ENCODE measurements around the gene CHRNB4.
A peak's percentile ranks its signal among the peaks of the same experiment; 100 is the strongest.
"Not testable (repeated sequence)": the region's sequence is repeated elsewhere in the genome, so short reads cannot be mapped to it uniquely, and the experiment has no call there.

The CHRNB4 gene

GRCh38 chr15:78641102-78641748 lies at the start of gene CHRNB4:
TSS of gene CHRNB4 (minus strand) at chr15:78641210. CDS start at chr15:78641133, 77 bp downstream.
- DNase-seq (ENCODE audit: low read depth), result peak; percentile 76
- peak within 1 kb of the TSS; percentile 29 for H3K4me3 ChIP-seq (ENCODE audit: low read length)
- TF ChIP-seq CTCF (IDR thresholded peaks at IDR 0.05; ENCODE audit: insufficient read depth, low read depth, low read length, missing control alignments), result peak; percentile 18

- no peak overlapping the region for H3K4me3 ChIP-seq (ENCODE audit: low read length)
- TF ChIP-seq CTCF (IDR thresholded peaks at IDR 0.05; ENCODE audit: insufficient read depth, low read depth, low read length, missing control alignments), result no peak
- no peak for DNase-seq (ENCODE audit: low read depth)
Measured at GRCh38 chr15:78689626-78690025, 48.6 kb upstream of the CHRNB4 start.

- H3K4me3 ChIP-seq (ENCODE audit: low read length), result no peak overlapping the region
- TF ChIP-seq CTCF (IDR thresholded peaks at IDR 0.05; ENCODE audit: insufficient read depth, low read depth, low read length, missing control alignments), result no peak
- no peak for DNase-seq (ENCODE audit: low read depth)
Measured at GRCh38 chr15:78685925-78686324, 44.9 kb upstream of the CHRNB4 start.

- no peak overlapping the region for H3K4me3 ChIP-seq (ENCODE audit: low read length)
- TF ChIP-seq CTCF (IDR thresholded peaks at IDR 0.05; ENCODE audit: insufficient read depth, low read depth, low read length, missing control alignments), result no peak
- DNase-seq (ENCODE audit: low read depth), result no peak
Measured at GRCh38 chr15:78685159-78685921, 44.3 kb upstream of the CHRNB4 start.

- no peak for TF ChIP-seq CTCF (IDR thresholded peaks at IDR 0.05; ENCODE audit: insufficient read depth, low read depth, low read length, missing control alignments)
- H3K4me3 ChIP-seq (ENCODE audit: low read length), result no peak overlapping the region
- DNase-seq (ENCODE audit: low read depth), result no peak
Measured at GRCh38 chr15:78684657-78685056, 43.6 kb upstream of the CHRNB4 start.

GRCh38 chr15:78683599-78683998 lies 42.6 kb upstream of the CHRNB4 start:
- DNase-seq (ENCODE audit: low read depth); H3K4me3 ChIP-seq (ENCODE audit: low read length): not testable (repeated sequence)

GRCh38 chr15:78682693-78683410 lies 41.8 kb upstream of the CHRNB4 start:
- no peak for TF ChIP-seq CTCF (IDR thresholded peaks at IDR 0.05; ENCODE audit: insufficient read depth, low read depth, low read length, missing control alignments)
- H3K4me3 ChIP-seq (ENCODE audit: low read length), result no peak overlapping the region
- no peak for DNase-seq (ENCODE audit: low read depth)

Data from epithelial cell of esophagus (primary cell).